Dermis lymphatic vessel endothelial cell (primary cell): ENCODE results near the gene CHD5. TPM values are rescaled to one million over a fixed set of nuclear protein-coding genes. Genes with fewer than 3 reads are reported as not detected.

Source experiments
- total RNA-seq: library from RNA; depleted of rRNA; stranded (reverse); fragments of >200 nt; gene quantifications from 2 replicates; pipeline ENCODE4 v1.2.1, GENCODE V29; 2014

Gene CHD5
- under 0.01 TPM in 1 of 2 replicates, not detected in the other for total RNA-seq

GRCh38 chr1:6180268-6180706 is at the start of gene CHD5:
CHD5 (minus strand) TSS chr1:6180321; CDS start chr1:6180023, 298 bp downstream.

GRCh38 chr1:6205849-6206519 is 25.9 kb upstream of the CHD5 start, which contains the start of gene RNF207:
RNF207 (plus strand) TSS chr1:6206119; CDS start chr1:6206536, 417 bp downstream.

GRCh38 chr1:6199298-6200187 is 19.4 kb upstream of the CHD5 start, which contains the start of gene RPL22:
RPL22 (minus strand) TSS chr1:6199595; CDS start chr1:6199573, 22 bp downstream.

Other genes starting within 250 kb of the CHD5 start
- gene NPHP4, start 187.9 kb downstream of the CHD5 start, total RNA-seq: 2.1 and 2.3 TPM in 2 replicates
- gene KCNAB2, start 134.4 kb downstream of the CHD5 start, total RNA-seq: 0.87 and 1.9 TPM in 2 replicates
- gene RPL22, start 19.3 kb upstream of the CHD5 start, total RNA-seq: 188 and 255 TPM in 2 replicates
- gene RNF207, start 25.8 kb upstream of the CHD5 start, total RNA-seq: 2.4 and 3.3 TPM in 2 replicates
- 68.2 and 79.1 TPM in 2 replicates for gene ICMT, start 55.6 kb upstream of the CHD5 start, total RNA-seq
- gene HES3, start 63.9 kb upstream of the CHD5 start, total RNA-seq: not detected in 2 replicates
- gene GPR153, start 80.8 kb upstream of the CHD5 start, total RNA-seq: 1.7 and 2.4 TPM in 2 replicates
- 11.4 and 13.0 TPM in 2 replicates for gene ACOT7, start 213.4 kb upstream of the CHD5 start, total RNA-seq
- gene HES2, start 239.6 kb upstream of the CHD5 start, total RNA-seq: 5.9 and 10.2 TPM in 2 replicates
- gene ESPN, start 244.5 kb upstream of the CHD5 start, total RNA-seq: 0.22 and 0.69 TPM in 2 replicates